Measurements from ENCODE around the gene CCDC110. TPM values are rescaled to one million over a fixed set of nuclear protein-coding genes. Genes with fewer than 3 reads are reported as not detected.

CCDC110 gene
- total and polyA plus RNA-seq, 2 of the 13 experiments (the other 11 are each of a cell fraction or from before 2014, with no cell fraction given) = not detected

DNA sequence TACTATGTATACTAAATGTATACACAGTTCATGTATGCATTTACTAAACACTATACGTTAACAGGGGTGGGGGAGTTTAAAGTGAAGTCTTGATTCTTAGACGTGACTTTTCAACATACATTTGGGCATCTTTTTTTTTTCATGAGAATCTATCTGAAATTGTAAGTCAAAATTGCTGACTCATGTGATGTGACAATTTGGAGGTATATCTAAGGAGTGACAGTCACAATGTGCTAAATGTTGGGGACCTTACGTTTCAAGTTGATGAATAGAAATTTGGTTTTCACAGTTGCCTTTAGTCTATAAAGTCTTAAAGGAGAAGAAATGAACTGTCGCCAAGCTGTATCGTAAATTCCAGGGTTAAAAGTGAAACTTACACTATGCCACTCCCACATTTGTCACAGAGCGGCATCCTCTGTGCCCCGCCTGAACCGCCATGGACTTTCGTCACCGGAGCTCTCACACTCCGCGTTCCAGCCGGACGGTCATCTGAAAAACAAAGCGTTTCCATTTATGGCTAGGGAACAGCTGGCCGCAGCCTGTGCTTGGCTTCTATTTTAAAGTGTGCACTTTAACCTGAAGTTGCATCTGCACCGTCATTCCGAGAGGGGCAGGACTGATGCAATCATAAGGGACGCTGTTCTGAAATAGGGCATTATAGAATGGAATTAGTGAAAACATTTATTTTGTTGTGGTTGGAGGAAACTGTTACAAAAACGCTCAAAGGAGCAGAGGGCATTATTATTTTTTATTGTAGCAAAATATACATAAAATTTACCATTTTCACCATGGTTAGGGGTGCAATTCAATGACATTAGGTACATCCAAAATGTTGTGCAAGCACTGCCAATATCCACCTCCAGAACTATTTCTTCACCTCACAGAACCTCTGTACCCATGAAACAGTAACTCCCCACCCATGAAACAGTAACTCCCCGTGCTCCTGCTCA is 32.8 kb upstream of the CCDC110 start (continued):
- TF ChIP-seq, protein P1, sequence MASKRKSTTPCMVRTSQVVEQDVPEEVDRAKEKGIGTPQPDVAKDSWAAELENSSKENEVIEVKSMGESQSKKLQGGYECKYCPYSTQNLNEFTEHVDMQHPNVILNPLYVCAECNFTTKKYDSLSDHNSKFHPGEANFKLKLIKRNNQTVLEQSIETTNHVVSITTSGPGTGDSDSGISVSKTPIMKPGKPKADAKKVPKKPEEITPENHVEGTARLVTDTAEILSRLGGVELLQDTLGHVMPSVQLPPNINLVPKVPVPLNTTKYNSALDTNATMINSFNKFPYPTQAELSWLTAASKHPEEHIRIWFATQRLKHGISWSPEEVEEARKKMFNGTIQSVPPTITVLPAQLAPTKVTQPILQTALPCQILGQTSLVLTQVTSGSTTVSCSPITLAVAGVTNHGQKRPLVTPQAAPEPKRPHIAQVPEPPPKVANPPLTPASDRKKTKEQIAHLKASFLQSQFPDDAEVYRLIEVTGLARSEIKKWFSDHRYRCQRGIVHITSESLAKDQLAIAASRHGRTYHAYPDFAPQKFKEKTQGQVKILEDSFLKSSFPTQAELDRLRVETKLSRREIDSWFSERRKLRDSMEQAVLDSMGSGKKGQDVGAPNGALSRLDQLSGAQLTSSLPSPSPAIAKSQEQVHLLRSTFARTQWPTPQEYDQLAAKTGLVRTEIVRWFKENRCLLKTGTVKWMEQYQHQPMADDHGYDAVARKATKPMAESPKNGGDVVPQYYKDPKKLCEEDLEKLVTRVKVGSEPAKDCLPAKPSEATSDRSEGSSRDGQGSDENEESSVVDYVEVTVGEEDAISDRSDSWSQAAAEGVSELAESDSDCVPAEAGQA (IDR thresholded peaks at IDR 0.05; ENCODE audit: low read depth) = peak; percentile 65; the same call in 1 of the 2 replicates
- TF ChIP-seq, protein P1 (CRISPR knock-in tag; IDR thresholded peaks at IDR 0.05; ENCODE audit: borderline replicate concordance) = no peak
- TF ChIP-seq HDAC1 (CRISPR knock-in tag; IDR thresholded peaks at IDR 0.05) (peak; percentile 57), HOXA5 (CRISPR knock-in tag; IDR thresholded peaks at IDR 0.05) (0 out of 2 replicates have a peak, but pooled peaks have one; percentile 53), ZNF720 (CRISPR knock-in tag; IDR thresholded peaks at IDR 0.05) (no peak), ZNF496 (CRISPR knock-in tag; IDR thresholded peaks at IDR 0.05; ENCODE audit: insufficient replicate concordance) (no peak), NFIB (CRISPR knock-in tag; IDR thresholded peaks at IDR 0.05; ENCODE audit: borderline replicate concordance) (no peak)
- TF ChIP-seq, protein P2, sequence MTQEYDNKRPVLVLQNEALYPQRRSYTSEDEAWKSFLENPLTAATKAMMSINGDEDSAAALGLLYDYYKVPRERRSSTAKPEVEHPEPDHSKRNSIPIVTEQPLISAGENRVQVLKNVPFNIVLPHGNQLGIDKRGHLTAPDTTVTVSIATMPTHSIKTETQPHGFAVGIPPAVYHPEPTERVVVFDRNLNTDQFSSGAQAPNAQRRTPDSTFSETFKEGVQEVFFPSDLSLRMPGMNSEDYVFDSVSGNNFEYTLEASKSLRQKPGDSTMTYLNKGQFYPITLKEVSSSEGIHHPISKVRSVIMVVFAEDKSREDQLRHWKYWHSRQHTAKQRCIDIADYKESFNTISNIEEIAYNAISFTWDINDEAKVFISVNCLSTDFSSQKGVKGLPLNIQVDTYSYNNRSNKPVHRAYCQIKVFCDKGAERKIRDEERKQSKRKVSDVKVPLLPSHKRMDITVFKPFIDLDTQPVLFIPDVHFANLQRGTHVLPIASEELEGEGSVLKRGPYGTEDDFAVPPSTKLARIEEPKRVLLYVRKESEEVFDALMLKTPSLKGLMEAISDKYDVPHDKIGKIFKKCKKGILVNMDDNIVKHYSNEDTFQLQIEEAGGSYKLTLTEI (CRISPR knock-in tag; conservative IDR thresholded peaks at IDR 0.05) = no peak
- TF ChIP-seq, protein P3, sequence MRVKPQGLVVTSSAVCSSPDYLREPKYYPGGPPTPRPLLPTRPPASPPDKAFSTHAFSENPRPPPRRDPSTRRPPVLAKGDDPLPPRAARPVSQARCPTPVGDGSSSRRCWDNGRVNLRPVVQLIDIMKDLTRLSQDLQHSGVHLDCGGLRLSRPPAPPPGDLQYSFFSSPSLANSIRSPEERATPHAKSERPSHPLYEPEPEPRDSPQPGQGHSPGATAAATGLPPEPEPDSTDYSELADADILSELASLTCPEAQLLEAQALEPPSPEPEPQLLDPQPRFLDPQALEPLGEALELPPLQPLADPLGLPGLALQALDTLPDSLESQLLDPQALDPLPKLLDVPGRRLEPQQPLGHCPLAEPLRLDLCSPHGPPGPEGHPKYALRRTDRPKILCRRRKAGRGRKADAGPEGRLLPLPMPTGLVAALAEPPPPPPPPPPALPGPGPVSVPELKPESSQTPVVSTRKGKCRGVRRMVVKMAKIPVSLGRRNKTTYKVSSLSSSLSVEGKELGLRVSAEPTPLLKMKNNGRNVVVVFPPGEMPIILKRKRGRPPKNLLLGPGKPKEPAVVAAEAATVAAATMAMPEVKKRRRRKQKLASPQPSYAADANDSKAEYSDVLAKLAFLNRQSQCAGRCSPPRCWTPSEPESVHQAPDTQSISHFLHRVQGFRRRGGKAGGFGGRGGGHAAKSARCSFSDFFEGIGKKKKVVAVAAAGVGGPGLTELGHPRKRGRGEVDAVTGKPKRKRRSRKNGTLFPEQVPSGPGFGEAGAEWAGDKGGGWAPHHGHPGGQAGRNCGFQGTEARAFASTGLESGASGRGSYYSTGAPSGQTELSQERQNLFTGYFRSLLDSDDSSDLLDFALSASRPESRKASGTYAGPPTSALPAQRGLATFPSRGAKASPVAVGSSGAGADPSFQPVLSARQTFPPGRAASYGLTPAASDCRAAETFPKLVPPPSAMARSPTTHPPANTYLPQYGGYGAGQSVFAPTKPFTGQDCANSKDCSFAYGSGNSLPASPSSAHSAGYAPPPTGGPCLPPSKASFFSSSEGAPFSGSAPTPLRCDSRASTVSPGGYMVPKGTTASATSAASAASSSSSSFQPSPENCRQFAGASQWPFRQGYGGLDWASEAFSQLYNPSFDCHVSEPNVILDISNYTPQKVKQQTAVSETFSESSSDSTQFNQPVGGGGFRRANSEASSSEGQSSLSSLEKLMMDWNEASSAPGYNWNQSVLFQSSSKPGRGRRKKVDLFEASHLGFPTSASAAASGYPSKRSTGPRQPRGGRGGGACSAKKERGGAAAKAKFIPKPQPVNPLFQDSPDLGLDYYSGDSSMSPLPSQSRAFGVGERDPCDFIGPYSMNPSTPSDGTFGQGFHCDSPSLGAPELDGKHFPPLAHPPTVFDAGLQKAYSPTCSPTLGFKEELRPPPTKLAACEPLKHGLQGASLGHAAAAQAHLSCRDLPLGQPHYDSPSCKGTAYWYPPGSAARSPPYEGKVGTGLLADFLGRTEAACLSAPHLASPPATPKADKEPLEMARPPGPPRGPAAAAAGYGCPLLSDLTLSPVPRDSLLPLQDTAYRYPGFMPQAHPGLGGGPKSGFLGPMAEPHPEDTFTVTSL (CRISPR knock-in tag; IDR thresholded peaks at IDR 0.05; ENCODE audit: borderline replicate concordance) = 0 out of 2 replicates have a peak, but pooled peaks have one; percentile 17
